GM12874 (cell line): ENCODE measurements around the gene APOC4.

Source experiments
- TF ChIP-seq, protein P1 (sequence below): IDR thresholded peaks from 2 replicates; pipeline ENCODE4 v1.5.1; 2011; ENCODE audit warnings: low read depth, mild to moderate bottlenecking, control low read depth, low read length, moderate library complexity; ENCODE audit not compliant: insufficient read depth

APOC4 gene

DNA sequence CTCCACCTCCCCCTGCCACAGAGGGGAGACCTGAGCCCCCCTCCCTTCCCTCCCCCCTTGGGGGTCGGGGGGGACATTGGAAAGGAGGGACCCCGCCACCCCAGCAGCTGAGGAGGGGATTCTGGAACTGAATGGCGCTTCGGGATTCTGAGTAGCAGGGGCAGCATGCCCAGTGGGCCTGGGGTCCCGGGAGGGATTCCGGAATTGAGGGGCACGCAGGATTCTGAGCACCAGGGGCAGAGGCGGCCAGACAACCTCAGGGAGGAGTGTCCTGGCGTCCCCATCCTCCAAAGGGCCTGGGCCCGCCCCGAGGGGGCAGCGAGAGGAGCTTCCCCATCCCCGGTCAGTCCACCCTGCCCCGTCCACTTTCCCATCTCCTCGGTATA, 38.8 kb upstream of the APOC4 start:
- TF ChIP-seq, protein P1, sequence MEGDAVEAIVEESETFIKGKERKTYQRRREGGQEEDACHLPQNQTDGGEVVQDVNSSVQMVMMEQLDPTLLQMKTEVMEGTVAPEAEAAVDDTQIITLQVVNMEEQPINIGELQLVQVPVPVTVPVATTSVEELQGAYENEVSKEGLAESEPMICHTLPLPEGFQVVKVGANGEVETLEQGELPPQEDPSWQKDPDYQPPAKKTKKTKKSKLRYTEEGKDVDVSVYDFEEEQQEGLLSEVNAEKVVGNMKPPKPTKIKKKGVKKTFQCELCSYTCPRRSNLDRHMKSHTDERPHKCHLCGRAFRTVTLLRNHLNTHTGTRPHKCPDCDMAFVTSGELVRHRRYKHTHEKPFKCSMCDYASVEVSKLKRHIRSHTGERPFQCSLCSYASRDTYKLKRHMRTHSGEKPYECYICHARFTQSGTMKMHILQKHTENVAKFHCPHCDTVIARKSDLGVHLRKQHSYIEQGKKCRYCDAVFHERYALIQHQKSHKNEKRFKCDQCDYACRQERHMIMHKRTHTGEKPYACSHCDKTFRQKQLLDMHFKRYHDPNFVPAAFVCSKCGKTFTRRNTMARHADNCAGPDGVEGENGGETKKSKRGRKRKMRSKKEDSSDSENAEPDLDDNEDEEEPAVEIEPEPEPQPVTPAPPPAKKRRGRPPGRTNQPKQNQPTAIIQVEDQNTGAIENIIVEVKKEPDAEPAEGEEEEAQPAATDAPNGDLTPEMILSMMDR = no peak

DNA sequence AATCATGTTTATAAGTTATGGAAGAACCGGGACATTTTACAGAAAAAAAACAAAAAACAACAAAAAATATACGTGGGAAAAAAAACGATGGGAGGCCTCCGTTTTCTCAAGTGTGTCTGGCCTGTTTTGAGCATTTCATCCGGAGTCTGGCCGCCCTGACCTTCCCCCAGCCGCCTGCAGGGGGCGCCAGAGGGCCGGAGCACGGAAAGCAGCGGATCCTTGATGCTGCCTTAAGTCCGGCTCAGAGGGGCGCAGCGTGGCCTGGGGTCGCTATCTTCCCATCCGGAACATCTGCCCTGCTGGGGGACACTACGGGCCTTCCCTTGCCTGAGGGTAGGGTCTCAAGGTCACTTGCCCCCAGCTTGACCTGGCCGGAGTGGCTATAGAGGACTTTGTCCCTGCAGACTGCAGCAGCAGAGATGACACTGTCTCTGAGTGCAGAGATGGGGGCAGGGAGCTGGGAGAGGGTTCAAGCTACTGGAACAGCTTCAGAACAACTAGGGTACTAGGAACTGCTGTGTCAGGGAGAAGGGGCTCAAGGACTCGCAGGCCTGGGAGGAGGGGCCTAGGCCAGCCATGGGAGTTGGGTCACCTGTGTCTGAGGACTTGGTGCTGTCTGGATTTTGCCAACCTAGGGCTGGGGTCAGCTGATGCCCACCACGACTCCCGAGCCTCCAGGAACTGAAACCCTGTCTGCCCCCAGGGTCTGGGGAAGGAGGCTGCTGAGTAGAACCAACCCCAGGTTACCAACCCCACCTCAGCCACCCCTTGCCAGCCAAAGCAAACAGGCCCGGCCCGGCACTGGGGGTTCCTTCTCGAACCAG, 38.2 kb upstream of the APOC4 start:
- TF ChIP-seq, protein P1 = peak; percentile 98

DNA sequence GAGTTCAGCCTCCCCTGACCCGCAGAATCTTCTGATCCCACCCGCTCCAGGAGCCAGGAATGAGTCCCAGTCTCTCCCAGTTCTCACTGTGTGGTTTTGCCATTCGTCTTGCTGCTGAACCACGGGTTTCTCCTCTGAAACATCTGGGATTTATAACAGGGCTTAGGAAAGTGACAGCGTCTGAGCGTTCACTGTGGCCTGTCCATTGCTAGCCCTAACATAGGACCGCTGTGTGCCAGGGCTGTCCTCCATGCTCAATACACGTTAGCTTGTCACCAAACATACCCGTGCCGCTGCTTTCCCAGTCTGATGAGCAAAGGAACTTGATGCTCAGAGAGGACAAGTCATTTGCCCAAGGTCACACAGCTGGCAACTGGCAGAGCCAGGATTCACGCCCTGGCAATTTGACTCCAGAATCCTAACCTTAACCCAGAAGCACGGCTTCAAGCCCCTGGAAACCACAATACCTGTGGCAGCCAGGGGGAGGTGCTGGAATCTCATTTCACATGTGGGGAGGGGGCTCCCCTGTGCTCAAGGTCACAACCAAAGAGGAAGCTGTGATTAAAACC, 37.5 kb upstream of the APOC4 start:
- TF ChIP-seq, protein P1 = peak; percentile 24; the same call in 1 of the 2 replicates

DNA sequence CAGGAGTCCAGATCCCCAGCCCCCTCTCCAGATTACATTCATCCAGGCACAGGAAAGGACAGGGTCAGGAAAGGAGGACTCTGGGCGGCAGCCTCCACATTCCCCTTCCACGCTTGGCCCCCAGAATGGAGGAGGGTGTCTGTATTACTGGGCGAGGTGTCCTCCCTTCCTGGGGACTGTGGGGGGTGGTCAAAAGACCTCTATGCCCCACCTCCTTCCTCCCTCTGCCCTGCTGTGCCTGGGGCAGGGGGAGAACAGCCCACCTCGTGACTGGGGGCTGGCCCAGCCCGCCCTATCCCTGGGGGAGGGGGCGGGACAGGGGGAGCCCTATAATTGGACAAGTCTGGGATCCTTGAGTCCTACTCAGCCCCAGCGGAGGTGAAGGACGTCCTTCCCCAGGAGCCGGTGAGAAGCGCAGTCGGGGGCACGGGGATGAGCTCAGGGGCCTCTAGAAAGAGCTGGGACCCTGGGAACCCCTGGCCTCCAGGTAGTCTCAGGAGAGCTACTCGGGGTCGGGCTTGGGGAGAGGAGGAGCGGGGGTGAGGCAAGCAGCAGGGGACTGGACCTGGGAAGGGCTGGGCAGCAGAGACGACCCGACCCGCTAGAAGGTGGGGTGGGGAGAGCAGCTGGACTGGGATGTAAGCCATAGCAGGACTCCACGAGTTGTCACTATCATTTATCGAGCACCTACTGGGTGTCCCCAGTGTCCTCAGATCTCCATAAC, 36.4 kb upstream of the APOC4 start, which contains the start of gene APOE:
Gene APOE, plus strand, starts transcription at position 360 of the 724 bp plus-strand sequence. CDS start 829 bp downstream, outside the sequence.
- TF ChIP-seq, protein P1 = no peak

DNA sequence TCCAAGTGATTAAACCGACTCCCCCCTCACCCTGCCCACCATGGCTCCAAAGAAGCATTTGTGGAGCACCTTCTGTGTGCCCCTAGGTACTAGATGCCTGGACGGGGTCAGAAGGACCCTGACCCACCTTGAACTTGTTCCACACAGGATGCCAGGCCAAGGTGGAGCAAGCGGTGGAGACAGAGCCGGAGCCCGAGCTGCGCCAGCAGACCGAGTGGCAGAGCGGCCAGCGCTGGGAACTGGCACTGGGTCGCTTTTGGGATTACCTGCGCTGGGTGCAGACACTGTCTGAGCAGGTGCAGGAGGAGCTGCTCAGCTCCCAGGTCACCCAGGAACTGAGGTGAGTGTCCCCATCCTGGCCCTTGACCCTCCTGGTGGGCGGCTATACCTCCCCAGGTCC, 34.4 kb upstream of the APOC4 start:
- TF ChIP-seq, protein P1 = no peak

DNA sequence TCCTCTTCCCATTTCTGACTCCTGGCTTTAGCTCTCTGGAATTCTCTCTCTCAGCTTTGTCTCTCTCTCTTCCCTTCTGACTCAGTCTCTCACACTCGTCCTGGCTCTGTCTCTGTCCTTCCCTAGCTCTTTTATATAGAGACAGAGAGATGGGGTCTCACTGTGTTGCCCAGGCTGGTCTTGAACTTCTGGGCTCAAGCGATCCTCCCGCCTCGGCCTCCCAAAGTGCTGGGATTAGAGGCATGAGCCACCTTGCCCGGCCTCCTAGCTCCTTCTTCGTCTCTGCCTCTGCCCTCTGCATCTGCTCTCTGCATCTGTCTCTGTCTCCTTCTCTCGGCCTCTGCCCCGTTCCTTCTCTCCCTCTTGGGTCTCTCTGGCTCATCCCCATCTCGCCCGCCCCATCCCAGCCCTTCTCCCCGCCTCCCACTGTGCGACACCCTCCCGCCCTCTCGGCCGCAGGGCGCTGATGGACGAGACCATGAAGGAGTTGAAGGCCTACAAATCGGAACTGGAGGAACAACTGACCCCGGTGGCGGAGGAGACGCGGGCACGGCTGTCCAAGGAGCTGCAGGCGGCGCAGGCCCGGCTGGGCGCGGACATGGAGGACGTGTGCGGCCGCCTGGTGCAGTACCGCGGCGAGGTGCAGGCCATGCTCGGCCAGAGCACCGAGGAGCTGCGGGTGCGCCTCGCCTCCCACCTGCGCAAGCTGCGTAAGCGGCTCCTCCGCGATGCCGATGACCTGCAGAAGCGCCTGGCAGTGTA, 33.8 kb upstream of the APOC4 start:
- TF ChIP-seq, protein P1 = no peak
